Putamen (tissue), 1 donor: ENCODE measurements around the gene EGFLAM.

Experiments
- DNase-seq: peaks from one replicate; pipeline ENCODE4 v3.0.0-alpha.2; 2016; ENCODE audit warnings: low spot score

The EGFLAM gene

GRCh38 chr5:38420691-38421390, 162.5 kb downstream of the EGFLAM start:
- peak; percentile 14 for DNase-seq

GRCh38 chr5:38422622-38423021, 164.3 kb downstream of the EGFLAM start:
- no peak for DNase-seq

- no peak for DNase-seq
Observed at GRCh38 chr5:38423276-38424147, 165.2 kb downstream of the EGFLAM start.

- no peak for DNase-seq
Observed at GRCh38 chr5:38424148-38425060, 166.0 kb downstream of the EGFLAM start.

- no peak for DNase-seq
Observed at GRCh38 chr5:38426490-38426889, 168.1 kb downstream of the EGFLAM start.

- DNase-seq = no peak
Observed at GRCh38 chr5:38426986-38427950, 168.9 kb downstream of the EGFLAM start.

GRCh38 chr5:38431242-38431853, 173.0 kb downstream of the EGFLAM start:
- DNase-seq = no peak

- DNase-seq = no peak
Observed at GRCh38 chr5:38433160-38433861, 175.0 kb downstream of the EGFLAM start.

GRCh38 chr5:38434966-38435705, 176.8 kb downstream of the EGFLAM start:
- no peak for DNase-seq

GRCh38 chr5:38438757-38439156, 180.4 kb downstream of the EGFLAM start:
- DNase-seq = no peak

- peak; percentile 88 for DNase-seq
Observed at GRCh38 chr5:38441453-38442246, 183.3 kb downstream of the EGFLAM start.

- DNase-seq = no peak
Observed at GRCh38 chr5:38442247-38442573, 183.9 kb downstream of the EGFLAM start.

GRCh38 chr5:38443390-38443789, 185.0 kb downstream of the EGFLAM start:
- DNase-seq = no peak

GRCh38 chr5:38445374-38446028, 187.1 kb downstream of the EGFLAM start:
- DNase-seq = no peak

GRCh38 chr5:38446029-38446522, 187.7 kb downstream of the EGFLAM start:
- no peak for DNase-seq

- DNase-seq = no peak
Observed at GRCh38 chr5:38447056-38447455, 188.7 kb downstream of the EGFLAM start.

GRCh38 chr5:38447786-38448185, 189.4 kb downstream of the EGFLAM start:
- DNase-seq = peak; percentile 29
